GM10266 (cell line): ENCODE results near the gene KLF13.

Experiments used
- DNase-seq: peaks from one replicate; pipeline ENCODE4 v3.0.0; 2012; ENCODE audit errors: extremely low spot score
- TF ChIP-seq, protein P1 (sequence below): IDR thresholded peaks from 2 replicates; pipeline ENCODE4 v1.5.1; 2012; ENCODE audit warnings: mild to moderate bottlenecking, low read depth; ENCODE audit not compliant: control insufficient read depth, insufficient read depth; ENCODE audit errors: missing control alignments

The KLF13 gene

DNA sequence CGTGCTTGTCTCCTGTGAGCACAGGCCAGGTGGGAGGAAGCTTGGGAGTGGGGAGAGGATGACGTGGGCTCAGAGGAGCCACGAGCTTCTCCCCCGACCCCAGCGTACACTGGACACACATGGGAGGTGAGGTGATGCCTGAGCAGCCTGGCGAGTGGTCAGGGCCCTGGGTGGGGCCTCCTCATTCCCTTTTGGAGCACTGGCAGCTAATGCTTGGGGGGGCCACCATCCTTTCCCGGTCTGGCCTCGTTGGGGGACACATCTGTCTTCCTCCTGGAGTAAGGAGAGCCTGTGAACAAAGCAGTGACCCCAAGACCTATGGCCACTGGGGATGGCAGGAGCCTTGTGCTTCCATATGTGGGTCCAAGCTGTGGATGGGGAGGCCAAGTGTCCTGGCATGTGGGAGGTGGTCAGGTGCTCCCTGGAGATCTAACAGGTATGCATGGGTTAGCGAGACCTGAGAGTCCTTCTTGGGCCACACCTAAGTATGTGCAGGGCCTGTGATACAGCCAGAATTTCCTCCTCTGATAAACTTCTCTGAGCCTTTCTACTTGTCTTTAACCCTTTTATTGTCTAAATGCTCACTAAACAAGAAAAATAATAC, 9.5 kb downstream of the KLF13 start:
- no peak for DNase-seq
- TF ChIP-seq, protein P1, sequence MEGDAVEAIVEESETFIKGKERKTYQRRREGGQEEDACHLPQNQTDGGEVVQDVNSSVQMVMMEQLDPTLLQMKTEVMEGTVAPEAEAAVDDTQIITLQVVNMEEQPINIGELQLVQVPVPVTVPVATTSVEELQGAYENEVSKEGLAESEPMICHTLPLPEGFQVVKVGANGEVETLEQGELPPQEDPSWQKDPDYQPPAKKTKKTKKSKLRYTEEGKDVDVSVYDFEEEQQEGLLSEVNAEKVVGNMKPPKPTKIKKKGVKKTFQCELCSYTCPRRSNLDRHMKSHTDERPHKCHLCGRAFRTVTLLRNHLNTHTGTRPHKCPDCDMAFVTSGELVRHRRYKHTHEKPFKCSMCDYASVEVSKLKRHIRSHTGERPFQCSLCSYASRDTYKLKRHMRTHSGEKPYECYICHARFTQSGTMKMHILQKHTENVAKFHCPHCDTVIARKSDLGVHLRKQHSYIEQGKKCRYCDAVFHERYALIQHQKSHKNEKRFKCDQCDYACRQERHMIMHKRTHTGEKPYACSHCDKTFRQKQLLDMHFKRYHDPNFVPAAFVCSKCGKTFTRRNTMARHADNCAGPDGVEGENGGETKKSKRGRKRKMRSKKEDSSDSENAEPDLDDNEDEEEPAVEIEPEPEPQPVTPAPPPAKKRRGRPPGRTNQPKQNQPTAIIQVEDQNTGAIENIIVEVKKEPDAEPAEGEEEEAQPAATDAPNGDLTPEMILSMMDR, result no peak

DNA sequence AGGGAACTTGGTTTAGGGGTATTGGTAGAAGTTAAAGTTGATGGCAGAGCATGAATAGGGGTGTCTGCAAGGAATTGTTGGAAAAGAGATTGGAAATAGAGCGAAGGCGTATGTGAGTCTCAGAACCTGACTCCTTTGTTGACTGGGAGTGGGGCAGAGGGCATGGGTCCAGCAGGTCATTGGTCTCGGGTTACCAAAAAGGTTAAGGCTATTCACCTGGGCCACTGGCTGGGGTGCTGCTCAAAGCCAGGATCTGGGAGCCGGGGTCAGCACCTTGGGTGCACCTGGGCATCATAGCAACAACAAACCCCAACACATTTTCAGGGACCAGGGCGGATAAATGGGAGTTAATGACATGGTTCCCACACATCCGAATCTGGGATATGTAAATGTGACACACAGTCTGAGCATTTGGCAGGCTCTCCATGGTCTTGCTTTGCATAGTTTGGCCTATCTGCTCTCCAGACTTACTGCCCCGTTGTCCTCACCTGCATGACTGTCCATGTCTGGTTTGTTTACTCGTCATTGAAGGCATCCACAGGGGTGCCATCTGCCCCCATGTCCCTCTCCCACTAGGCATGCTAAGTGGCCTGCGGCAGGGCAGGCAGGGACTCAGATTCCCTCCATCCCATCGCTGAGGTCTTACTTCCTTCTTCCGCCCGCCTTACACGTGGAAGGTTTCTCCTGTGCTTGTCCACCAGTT, 10.1 kb downstream of the KLF13 start:
- TF ChIP-seq, protein P1, result no peak
- DNase-seq, result no peak

DNA sequence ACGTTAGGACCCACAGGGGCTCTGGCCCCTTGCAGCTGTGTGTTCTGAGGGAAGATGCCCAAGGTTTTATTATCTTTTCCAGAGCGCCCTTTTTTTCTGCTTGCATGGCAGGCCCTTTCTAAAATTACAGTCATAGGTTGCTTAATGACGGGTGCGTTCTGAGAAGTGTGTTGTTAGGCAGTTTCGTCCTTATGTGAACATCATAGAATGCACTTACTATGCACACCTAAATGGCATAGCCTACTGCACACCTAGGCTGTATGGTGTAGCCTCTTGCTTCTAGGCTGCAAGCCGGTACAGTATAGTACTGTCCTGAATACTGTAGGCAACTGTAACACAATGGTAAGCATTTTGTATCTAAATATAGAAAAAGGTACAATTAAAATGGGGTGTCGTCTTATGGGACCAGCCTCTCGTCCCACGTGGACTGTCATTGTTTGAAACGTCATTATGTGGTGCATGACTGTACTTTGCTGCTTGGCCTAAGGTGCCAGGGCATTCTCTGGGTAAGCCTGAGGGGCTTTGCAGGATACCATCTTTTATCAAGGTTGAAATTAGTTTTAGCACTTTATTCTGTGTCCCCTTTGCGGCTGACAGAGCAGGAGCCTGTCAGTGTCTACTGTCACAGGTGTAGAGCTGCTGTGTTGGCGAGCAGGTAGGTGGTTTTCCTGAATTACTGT, 10.9 kb downstream of the KLF13 start:
- TF ChIP-seq, protein P1, result no peak
- no peak for DNase-seq

DNA sequence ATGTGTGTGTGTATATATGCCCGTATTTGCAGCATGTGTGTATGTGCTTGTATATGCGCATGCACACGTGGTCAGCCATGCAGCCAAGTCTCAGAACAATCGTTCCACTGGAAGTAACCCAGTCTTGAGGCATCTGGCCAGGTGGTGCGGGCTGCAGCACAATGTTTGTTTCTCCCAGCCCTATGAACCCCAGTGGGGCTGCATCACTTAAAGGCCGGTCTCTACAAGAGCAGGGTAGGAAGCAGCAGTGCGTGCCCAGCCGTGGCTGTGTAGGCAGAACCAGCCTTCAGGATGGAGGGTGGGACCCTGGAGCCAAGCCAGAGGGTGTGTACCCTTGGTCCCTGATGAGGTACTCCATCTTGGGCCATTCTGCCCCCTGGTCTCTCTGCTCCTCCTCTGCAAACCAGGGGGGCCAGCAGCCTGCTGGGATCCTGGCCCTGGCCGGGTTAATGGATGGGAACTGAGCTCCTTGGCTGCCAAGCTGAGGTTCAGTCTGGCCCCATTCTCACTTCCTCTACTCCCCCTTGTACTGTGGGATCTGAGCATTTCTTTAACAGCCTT, 11.8 kb downstream of the KLF13 start:
- DNase-seq, result no peak
- TF ChIP-seq, protein P1, result no peak

DNA sequence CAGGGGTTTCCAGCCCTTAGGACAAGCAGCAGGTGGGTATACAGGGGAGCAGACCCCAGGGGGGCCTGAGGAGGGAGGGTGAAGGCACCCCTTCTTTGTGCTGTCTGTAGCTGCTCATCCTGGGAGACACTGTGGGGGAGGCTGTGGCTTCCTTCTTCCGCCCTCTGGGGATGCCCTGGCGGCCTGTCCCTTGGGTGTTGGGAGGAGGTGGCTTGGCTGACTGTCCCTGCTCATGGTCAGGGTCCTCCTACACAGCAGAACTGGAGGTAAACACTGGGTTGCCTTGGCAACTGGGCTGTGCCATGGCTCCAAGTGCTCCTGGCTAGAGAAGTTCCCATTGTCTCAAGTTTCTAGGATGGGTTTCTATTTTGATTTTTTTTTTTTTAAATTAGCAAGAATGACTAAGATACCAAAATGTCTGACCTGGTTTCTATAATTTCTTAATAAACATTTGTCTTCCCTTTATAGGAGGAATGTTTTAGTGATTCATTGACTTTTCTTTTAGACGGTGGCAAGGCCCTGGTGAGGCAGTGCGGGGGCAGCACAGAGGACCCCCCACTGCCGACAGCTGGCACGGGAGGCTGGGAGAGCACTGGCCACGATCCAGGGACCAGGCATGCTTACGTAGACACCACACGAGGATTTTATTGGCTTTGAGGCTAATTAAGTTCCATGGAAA, 12.4 kb downstream of the KLF13 start:
- DNase-seq, result peak; percentile 66
- TF ChIP-seq, protein P1, result no peak

DNA sequence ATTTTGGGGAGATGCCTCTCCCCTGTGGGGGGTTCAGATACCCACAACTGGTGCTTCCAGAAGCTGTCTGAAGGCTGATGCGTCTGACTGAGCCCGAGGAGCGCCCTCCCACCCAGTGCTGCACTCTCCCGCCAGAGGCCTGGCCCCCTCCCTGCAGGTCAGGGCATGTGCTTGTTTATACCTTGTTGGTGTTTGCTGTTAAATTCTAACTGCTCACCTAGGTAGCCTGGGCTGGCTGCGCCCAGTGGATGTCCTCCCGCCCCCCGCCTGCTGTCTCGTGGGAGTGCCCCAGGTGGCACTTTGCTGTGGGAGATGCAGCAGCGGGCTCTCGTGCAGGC, 12.9 kb downstream of the KLF13 start:
- DNase-seq, result no peak
- TF ChIP-seq, protein P1, result no peak

DNA sequence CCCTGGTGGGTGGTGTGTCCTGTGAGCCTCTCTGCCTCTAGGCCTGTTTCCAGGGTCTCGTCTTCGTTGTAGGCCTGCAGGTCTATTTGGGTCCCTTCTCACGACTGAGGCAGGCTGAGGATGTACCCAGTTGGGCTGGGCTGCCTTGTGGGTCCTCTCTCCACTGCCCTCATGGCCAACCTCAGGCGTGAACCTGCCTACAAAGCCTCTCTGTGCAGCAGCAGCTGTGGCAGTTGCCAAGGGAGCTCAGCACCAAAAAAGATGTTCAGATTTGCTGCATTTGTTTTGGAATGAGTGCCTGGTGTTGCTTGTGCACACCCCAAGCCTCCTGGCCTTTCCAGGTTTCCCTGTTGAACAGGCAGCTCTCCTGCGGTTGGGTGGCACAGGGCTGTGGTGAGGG, 13.4 kb downstream of the KLF13 start:
- TF ChIP-seq, protein P1, result no peak
- no peak for DNase-seq
